Endothelial cell (in vitro differentiated cells): ENCODE results near the gene TJP1. TPM values are rescaled to one million over a fixed set of nuclear protein-coding genes. Genes with fewer than 3 reads are reported as not detected.
"Not testable (repeated sequence)": the region's sequence is repeated elsewhere in the genome, so short reads cannot be mapped to it uniquely, and the experiment has no call there.

Source experiments
- DNase-seq: peaks from one replicate; pipeline ENCODE4 v3.0.0; 2021; ENCODE audit warnings: low spot score
- H3K27ac Mint-ChIP-seq: one replicate; pipeline ENCODE4 v1.8.0; 2021; ENCODE audit warnings: mixed read lengths, inconsistent platforms; ENCODE audit not compliant: unreplicated experiment
- H3K27me3 Mint-ChIP-seq: one replicate; pipeline ENCODE4 v1.8.0; 2021; ENCODE audit warnings: mild to moderate bottlenecking, moderate library complexity, mixed read lengths, inconsistent platforms; ENCODE audit not compliant: unreplicated experiment
- H3K36me3 Mint-ChIP-seq: one replicate; pipeline ENCODE4 v1.8.0; 2021; ENCODE audit warnings: mild to moderate bottlenecking, low read depth, mixed read lengths, inconsistent platforms; ENCODE audit not compliant: unreplicated experiment
- H3K4me1 Mint-ChIP-seq: one replicate; pipeline ENCODE4 v1.8.0; 2021; ENCODE audit warnings: mild to moderate bottlenecking, mixed read lengths, inconsistent platforms; ENCODE audit not compliant: unreplicated experiment
- H3K4me3 Mint-ChIP-seq: one replicate; pipeline ENCODE4 v1.8.0; 2021; ENCODE audit warnings: mild to moderate bottlenecking, mixed read lengths, inconsistent platforms; ENCODE audit not compliant: unreplicated experiment
- H3K9me3 Mint-ChIP-seq: one replicate; pipeline ENCODE4 v1.8.0; 2021; ENCODE audit warnings: mixed read lengths, inconsistent platforms; ENCODE audit not compliant: unreplicated experiment
- total RNA-seq: library from RNA; stranded (reverse); fragmentation: NEBNext Ultra II Directional; extraction: Animal tissue kit (Norgen Biotek cat#: 25700); gene quantifications from one replicate; pipeline ENCODE4 v1.2.1, GENCODE V29; 2021; ENCODE audit not compliant: unreplicated experiment
- TF ChIP-seq, protein P1 (sequence below): fragments of 200-600 bp; sonication (generic); IDR thresholded peaks from one replicate; pipeline ENCODE4 v1.5.0; 2021; ENCODE audit warnings: antibody characterized with exemption; ENCODE audit not compliant: unreplicated experiment

Gene TJP1
- total RNA-seq, 1 donor from 2014 or later = 473 TPM

GRCh38 chr15:29672923-29673809, 149.1 kb downstream of the TJP1 start:
- Mint-ChIP-seq H3K27me3 (peaks cover 9% of the 10 kb centered on the region), H3K9me3 (no peaks in the 10 kb centered on the region), H3K36me3 (peaks cover 4% of the 10 kb centered on the region), H3K4me3 (peak overlapping the region; percentile 83), H3K27ac (peak overlapping the region; percentile 52), H3K4me1 (peaks cover 18% of the 10 kb centered on the region)
- DNase-seq = no peak
- TF ChIP-seq, protein P1, sequence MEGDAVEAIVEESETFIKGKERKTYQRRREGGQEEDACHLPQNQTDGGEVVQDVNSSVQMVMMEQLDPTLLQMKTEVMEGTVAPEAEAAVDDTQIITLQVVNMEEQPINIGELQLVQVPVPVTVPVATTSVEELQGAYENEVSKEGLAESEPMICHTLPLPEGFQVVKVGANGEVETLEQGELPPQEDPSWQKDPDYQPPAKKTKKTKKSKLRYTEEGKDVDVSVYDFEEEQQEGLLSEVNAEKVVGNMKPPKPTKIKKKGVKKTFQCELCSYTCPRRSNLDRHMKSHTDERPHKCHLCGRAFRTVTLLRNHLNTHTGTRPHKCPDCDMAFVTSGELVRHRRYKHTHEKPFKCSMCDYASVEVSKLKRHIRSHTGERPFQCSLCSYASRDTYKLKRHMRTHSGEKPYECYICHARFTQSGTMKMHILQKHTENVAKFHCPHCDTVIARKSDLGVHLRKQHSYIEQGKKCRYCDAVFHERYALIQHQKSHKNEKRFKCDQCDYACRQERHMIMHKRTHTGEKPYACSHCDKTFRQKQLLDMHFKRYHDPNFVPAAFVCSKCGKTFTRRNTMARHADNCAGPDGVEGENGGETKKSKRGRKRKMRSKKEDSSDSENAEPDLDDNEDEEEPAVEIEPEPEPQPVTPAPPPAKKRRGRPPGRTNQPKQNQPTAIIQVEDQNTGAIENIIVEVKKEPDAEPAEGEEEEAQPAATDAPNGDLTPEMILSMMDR = no peak

DNA sequence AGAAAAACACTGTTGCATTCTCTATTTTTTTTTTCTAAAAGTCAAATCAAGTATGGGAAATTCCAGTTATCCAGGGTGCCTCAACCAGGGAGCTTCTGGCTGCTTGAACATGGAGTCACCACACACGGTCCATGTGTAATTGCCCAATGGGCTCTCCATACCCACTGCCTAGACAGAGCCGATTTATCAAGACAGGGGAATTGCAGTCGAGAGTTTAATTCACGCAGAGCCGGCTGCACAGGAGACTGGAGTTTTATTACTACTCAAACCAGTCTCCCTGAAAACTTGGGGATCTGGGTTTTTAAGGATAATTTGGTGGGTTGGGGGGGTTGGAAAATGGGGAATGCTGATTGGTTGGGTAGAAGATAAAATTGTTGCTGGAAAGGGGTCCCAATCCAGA, 149.8 kb downstream of the TJP1 start:
- Mint-ChIP-seq H3K9me3 (no peaks in the 10 kb centered on the region), H3K36me3 (peaks cover 4% of the 10 kb centered on the region), H3K27me3 (peaks cover 9% of the 10 kb centered on the region), H3K27ac (no peak overlapping the region), H3K4me1 (peaks cover 11% of the 10 kb centered on the region), H3K4me3 (no peak overlapping the region)
- TF ChIP-seq, protein P1 = no peak
- no peak for DNase-seq

DNA sequence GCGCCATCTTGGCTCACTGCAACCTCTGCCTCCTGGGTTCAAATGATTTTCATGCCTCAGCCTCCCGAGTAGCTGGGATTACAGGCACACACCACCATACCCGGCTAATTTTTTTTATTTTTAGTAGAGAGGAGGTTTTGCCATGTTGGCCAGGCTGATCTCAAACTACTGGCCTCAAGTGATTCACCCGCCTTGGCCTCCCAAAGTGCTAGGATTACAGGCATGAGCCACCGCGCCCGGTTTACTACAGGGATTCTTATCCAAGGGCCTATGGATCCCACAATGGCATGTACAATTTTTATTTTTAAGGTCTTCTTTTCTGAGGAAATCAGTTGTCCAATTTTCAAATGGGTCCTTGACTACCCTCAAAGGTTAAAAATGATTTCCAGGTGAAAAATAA, 150.2 kb downstream of the TJP1 start:
- not testable (repeated sequence) for H3K4me3 Mint-ChIP-seq, DNase-seq, H3K4me1 Mint-ChIP-seq, H3K27ac Mint-ChIP-seq, H3K36me3 Mint-ChIP-seq, H3K27me3 Mint-ChIP-seq, H3K9me3 Mint-ChIP-seq

DNA sequence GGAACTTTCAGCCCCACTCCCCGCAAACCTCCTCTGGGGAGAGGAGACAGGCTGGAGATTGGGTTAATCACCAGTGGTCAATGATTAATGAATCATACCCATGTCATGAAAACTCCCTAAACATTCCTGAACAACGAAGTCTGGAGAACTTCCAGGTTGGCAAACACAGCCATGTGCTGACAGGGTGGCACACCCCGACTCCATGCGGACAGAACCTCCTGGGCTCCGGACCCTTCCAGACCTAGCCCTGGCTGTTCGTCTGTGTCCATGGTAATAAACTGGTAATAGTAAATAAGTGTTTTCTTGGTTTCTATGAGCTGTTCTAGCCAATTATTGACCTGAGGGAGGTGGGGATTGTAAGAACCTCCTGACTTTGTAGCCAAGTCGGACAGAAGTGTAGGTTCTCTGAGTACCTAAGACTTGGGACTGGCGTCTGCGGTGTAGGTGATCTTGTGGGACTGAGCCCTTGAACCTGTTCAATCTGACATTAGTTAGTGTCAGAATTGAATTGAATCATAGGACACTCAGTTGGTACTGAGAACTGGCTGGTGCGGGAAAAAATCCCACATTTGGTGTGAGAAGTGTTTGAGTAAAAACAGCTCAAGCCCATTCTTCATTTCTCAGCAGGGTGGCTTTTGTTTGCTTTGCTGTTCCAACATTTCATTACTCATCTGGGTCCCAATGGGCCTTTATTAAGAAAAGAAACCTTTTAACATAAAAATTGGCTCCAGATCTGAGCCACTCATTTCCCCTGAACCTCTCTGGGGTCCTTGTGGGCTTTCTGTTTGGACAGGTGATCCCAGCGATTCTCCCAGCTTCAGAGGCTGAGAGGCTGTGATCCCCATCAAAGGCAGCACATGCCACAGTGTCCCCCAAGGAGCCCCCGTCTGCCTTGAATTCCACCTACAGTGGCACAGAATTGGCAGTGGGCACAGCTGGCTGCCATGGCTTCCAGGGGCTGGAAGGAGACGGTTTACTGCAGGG, 151.0 kb downstream of the TJP1 start:
- TF ChIP-seq, protein P1 = no peak
- no peaks in the 10 kb centered on the region for H3K9me3 Mint-ChIP-seq
- peaks cover 4% of the 10 kb centered on the region for H3K36me3 Mint-ChIP-seq
- peaks cover 11% of the 10 kb centered on the region for H3K27me3 Mint-ChIP-seq
- H3K4me1 Mint-ChIP-seq = peaks cover 4% of the 10 kb centered on the region
- no peak for DNase-seq
- H3K27ac Mint-ChIP-seq = peak overlapping the region; percentile 18
- no peak overlapping the region for H3K4me3 Mint-ChIP-seq

- Mint-ChIP-seq H3K4me1 (peaks cover 4% of the 10 kb centered on the region), H3K36me3 (peaks cover 4% of the 10 kb centered on the region), H3K9me3 (no peaks in the 10 kb centered on the region), H3K27me3 (peaks cover 11% of the 10 kb centered on the region), H3K4me3 (no peak overlapping the region), H3K27ac (no peak overlapping the region)
- TF ChIP-seq, protein P1 = no peak
- no peak for DNase-seq
Measured at GRCh38 chr15:29670266-29670665, 152.0 kb downstream of the TJP1 start.
